ENCODE data around the gene CDCA4.
"Not testable (repeated sequence)": the region's sequence is repeated elsewhere in the genome, so short reads cannot be mapped to it uniquely, and the experiment has no call there.

Gene CDCA4

GRCh38 chr14:105030836-105031396, 10.0 kb upstream of the CDCA4 start:
- DNase-seq, result no peak

- no peak for DNase-seq
Observed at GRCh38 chr14:105030194-105030593, 9.3 kb upstream of the CDCA4 start.

- no peak for DNase-seq
Observed at GRCh38 chr14:105029402-105029801, 8.5 kb upstream of the CDCA4 start.

- DNase-seq, result peak; percentile 20
Observed at GRCh38 chr14:105028251-105028927, 7.5 kb upstream of the CDCA4 start.

GRCh38 chr14:105027718-105028117, 6.8 kb upstream of the CDCA4 start:
- DNase-seq, result not testable (repeated sequence)

- DNase-seq, result no peak
Observed at GRCh38 chr14:105026802-105027563, 6.1 kb upstream of the CDCA4 start.

- DNase-seq, result no peak
Observed at GRCh38 chr14:105026033-105026785, 5.3 kb upstream of the CDCA4 start.

- DNase-seq, result no peak
Observed at GRCh38 chr14:105025429-105025828, 4.5 kb upstream of the CDCA4 start.

GRCh38 chr14:105023791-105024480, 3.1 kb upstream of the CDCA4 start:
- DNase-seq, result no peak

- no peak for DNase-seq
Observed at GRCh38 chr14:105023144-105023543, 2.3 kb upstream of the CDCA4 start.

- DNase-seq, result no peak
Observed at GRCh38 chr14:105022276-105022670, 1.4 kb upstream of the CDCA4 start.

- DNase-seq, result no peak
Observed at GRCh38 chr14:105021656-105022275, 883 bp upstream of the CDCA4 start.

- DNase-seq, result no peak
Observed at GRCh38 chr14:105019861-105020814, 745 bp downstream of the CDCA4 start.

- DNase-seq, result no peak
Observed at GRCh38 chr14:105018414-105018813, 2.5 kb downstream of the CDCA4 start.

GRCh38 chr14:105015905-105016304, 5.0 kb downstream of the CDCA4 start:
- DNase-seq, result no peak

- no peak for DNase-seq
Observed at GRCh38 chr14:105015242-105015641, 5.6 kb downstream of the CDCA4 start.

- no peak for DNase-seq
Observed at GRCh38 chr14:105014631-105015030, 6.3 kb downstream of the CDCA4 start.

- DNase-seq, result no peak
Observed at GRCh38 chr14:105014032-105014431, 6.9 kb downstream of the CDCA4 start.

- no peak for DNase-seq
Observed at GRCh38 chr14:105013150-105013785, 7.6 kb downstream of the CDCA4 start.

GRCh38 chr14:105012171-105012985, 8.5 kb downstream of the CDCA4 start:
- DNase-seq, result no peak
